A673 (cell line): Measurements from ENCODE around the gene RPL32.

ENCODE experiments used
- EZH2 ChIP-seq: fragments of 200-600 bp; sonication (generic); IDR thresholded peaks from 2 replicates; pipeline ENCODE4 v1.6.1; 2017; ENCODE audit warnings: borderline replicate concordance, low read depth, mild to moderate bottlenecking, mixed read lengths, antibody characterized with exemption, low read length; ENCODE audit not compliant: poor library complexity, severe bottlenecking
- TF ChIP-seq, protein P1 (sequence below): fragments of 300-800, 200-600 bp; sonication (generic); conservative IDR thresholded peaks from 2 replicates; pipeline ENCODE4 v1.5.1; 2017; ENCODE audit warnings: low read depth, mild to moderate bottlenecking, antibody characterized with exemption, low read length, moderate library complexity, mixed read lengths

DNA sequence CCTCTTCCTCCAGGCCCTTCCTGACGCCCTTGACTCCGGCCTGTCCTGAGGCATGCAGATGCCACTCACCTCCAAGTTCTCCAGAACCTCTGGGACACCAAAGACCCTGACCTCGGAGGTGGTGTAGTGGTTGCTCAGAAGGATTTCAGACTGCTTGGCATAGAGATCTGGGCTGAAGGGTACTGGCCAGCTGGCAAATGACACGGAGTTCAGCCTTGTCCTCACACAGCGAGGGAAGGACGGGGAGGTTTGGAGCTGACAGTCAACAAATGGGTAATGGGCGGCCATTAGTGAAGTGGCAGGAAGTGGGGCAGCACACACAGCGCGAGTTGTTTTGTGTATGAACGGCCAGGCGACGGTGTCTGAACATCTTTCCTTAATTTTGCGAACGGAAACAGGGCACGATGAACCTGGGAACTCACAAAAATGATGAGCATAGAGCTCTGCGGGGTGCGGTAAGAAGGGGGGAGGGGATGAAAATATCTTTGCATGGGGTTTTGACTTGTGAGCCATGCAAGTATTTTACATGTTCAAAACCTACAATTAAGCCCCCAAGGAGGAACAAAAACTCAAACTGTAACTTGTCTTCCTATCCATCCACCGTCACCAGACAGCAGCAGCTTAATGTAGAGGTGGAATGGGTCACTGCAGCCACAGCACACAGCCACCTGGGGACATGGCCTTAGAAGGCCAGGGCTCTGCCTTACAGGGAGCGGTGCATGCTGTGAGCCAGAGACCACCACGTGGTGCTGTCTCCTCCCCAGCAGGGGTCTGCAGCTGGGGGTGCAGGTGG is 43.6 kb upstream of the RPL32 start:
- TF ChIP-seq, protein P1, sequence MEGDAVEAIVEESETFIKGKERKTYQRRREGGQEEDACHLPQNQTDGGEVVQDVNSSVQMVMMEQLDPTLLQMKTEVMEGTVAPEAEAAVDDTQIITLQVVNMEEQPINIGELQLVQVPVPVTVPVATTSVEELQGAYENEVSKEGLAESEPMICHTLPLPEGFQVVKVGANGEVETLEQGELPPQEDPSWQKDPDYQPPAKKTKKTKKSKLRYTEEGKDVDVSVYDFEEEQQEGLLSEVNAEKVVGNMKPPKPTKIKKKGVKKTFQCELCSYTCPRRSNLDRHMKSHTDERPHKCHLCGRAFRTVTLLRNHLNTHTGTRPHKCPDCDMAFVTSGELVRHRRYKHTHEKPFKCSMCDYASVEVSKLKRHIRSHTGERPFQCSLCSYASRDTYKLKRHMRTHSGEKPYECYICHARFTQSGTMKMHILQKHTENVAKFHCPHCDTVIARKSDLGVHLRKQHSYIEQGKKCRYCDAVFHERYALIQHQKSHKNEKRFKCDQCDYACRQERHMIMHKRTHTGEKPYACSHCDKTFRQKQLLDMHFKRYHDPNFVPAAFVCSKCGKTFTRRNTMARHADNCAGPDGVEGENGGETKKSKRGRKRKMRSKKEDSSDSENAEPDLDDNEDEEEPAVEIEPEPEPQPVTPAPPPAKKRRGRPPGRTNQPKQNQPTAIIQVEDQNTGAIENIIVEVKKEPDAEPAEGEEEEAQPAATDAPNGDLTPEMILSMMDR: no peak
- no peak for TF ChIP-seq EZH2
